Measurements from ENCODE around the gene BRI3BP.

BRI3BP gene

DNA sequence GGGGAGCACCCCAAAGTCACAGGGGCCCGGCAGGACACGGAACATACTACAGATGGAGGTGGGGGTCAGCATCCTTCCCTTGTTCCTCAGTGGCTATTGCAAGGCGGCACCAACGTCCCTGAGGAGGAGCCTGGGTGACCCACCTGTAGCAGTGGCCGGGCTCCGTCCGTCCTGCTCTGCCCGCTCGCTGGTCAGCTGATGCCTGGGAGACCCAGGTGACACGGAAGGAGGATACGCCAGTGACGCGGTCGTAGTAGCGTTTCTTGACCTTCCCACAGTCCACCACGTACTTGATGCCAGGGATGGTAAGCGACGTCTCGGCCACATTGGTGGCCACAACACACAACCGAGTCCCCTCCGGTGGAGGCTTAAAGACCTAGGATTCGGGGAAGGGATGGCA lies 29.2 kb upstream of the BRI3BP start:
- no peak for TF ChIP-seq ZNF274 (IDR thresholded peaks at IDR 0.05; ENCODE audit: low read depth, low read length)
- TF ChIP-seq YY1 (IDR thresholded peaks at IDR 0.05; ENCODE audit: insufficient read depth, insufficient read length): no peak
- no peak for TF ChIP-seq SUZ12 (IDR thresholded peaks at IDR 0.05; ENCODE audit: extremely low read depth, insufficient read depth, insufficient read length)
- Histone ChIP-seq H3K4me1 (ENCODE audit: insufficient read depth, insufficient read length) (no peaks in the 10 kb centered on the region), H3K4me3 (ENCODE audit: insufficient read length, low read depth) (no peak overlapping the region), H3K36me3 (ENCODE audit: insufficient read depth, insufficient read length, low read length) (peaks cover 85% of the 10 kb centered on the region), H3K9ac (ENCODE audit: insufficient read length, low read depth) (no peak overlapping the region), H3K27me3 (ENCODE audit: insufficient read depth, insufficient read length) (no peaks in the 10 kb centered on the region), H3K9me3 (ENCODE audit: insufficient read depth, low read length) (no peaks in the 10 kb centered on the region)
- DNase-seq (ENCODE audit: low read depth, low spot score): no peak

- Histone ChIP-seq H3K4me1 (ENCODE audit: insufficient read depth, insufficient read length) (no peaks in the 10 kb centered on the region), H3K9ac (ENCODE audit: insufficient read length, low read depth) (no peak overlapping the region), H3K27me3 (ENCODE audit: insufficient read depth, insufficient read length) (no peaks in the 10 kb centered on the region), H3K4me3 (ENCODE audit: insufficient read length, low read depth) (no peak overlapping the region), H3K36me3 (ENCODE audit: insufficient read depth, insufficient read length, low read length) (peaks cover 86% of the 10 kb centered on the region), H3K9me3 (ENCODE audit: insufficient read depth, low read length) (no peaks in the 10 kb centered on the region)
- DNase-seq (ENCODE audit: low read depth, low spot score): no peak
- TF ChIP-seq SUZ12 (IDR thresholded peaks at IDR 0.05; ENCODE audit: extremely low read depth, insufficient read depth, insufficient read length) (no peak), ZNF274 (IDR thresholded peaks at IDR 0.05; ENCODE audit: low read depth, low read length) (no peak), YY1 (IDR thresholded peaks at IDR 0.05; ENCODE audit: insufficient read depth, insufficient read length) (no peak)
Measured at GRCh38 chr12:124964836-124965462, 28.5 kb upstream of the BRI3BP start.

DNA sequence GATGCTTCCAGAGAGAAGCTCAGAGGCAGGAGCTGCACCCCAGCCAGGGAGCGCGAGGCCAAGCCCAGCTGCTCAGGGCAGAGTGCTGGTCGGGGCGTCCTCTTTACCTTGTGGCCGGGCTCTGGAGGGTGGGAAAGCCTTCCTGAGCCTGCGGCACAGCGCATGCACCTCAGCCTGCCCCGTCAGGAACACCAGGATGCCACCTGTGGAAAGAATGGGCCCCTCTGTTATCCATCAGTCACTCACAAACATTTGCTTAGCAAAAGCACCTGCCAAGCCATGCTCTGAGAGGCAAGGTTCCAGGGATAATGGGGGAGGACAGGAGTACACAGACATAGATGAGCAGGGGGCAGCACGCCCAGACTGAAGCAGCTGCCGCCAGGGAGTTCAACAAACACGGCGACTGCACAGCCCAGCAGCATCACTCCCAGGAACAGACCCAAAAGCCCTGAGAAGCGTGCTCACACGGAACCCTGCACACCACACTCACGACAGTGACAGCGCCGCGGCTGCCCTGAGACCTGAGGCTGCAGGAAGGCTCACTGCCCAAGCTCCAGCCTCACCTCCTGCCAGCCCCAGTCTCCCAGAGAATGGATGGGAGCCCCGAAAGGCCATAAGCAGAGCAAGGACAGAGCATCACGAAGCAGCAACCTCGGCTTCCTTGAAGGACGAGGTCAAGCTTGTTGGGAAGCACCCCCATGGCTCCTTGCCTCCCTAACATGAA lies 26.3 kb upstream of the BRI3BP start:
- no peak overlapping the region for H3K4me3 ChIP-seq (ENCODE audit: insufficient read length, low read depth)
- H3K9me3 ChIP-seq (ENCODE audit: insufficient read depth, low read length): no peaks in the 10 kb centered on the region
- H3K27me3 ChIP-seq (ENCODE audit: insufficient read depth, insufficient read length): no peaks in the 10 kb centered on the region
- no peaks in the 10 kb centered on the region for H3K4me1 ChIP-seq (ENCODE audit: insufficient read depth, insufficient read length)
- peaks cover 90% of the 10 kb centered on the region for H3K36me3 ChIP-seq (ENCODE audit: insufficient read depth, insufficient read length, low read length)
- H3K9ac ChIP-seq (ENCODE audit: insufficient read length, low read depth): no peak overlapping the region
- DNase-seq (ENCODE audit: low read depth, low spot score): no peak
- TF ChIP-seq ZNF274 (IDR thresholded peaks at IDR 0.05; ENCODE audit: low read depth, low read length): no peak

- H3K4me3 ChIP-seq (ENCODE audit: insufficient read length, low read depth): no peak overlapping the region
- DNase-seq (ENCODE audit: low read depth, low spot score): no peak
- H3K27me3 ChIP-seq (ENCODE audit: insufficient read depth, insufficient read length): no peaks in the 10 kb centered on the region
- no peak overlapping the region for H3K9ac ChIP-seq (ENCODE audit: insufficient read length, low read depth)
- no peaks in the 10 kb centered on the region for H3K9me3 ChIP-seq (ENCODE audit: insufficient read depth, low read length)
- peaks cover 87% of the 10 kb centered on the region for H3K36me3 ChIP-seq (ENCODE audit: insufficient read depth, insufficient read length, low read length)
- H3K4me1 ChIP-seq (ENCODE audit: insufficient read depth, insufficient read length): no peaks in the 10 kb centered on the region
- TF ChIP-seq ZNF274 (IDR thresholded peaks at IDR 0.05; ENCODE audit: low read depth, low read length): no peak
- no peak for TF ChIP-seq YY1 (IDR thresholded peaks at IDR 0.05; ENCODE audit: insufficient read depth, insufficient read length)
- TF ChIP-seq SUZ12 (IDR thresholded peaks at IDR 0.05; ENCODE audit: extremely low read depth, insufficient read depth, insufficient read length): no peak
Measured at GRCh38 chr12:124968656-124969055, 24.8 kb upstream of the BRI3BP start.

DNA sequence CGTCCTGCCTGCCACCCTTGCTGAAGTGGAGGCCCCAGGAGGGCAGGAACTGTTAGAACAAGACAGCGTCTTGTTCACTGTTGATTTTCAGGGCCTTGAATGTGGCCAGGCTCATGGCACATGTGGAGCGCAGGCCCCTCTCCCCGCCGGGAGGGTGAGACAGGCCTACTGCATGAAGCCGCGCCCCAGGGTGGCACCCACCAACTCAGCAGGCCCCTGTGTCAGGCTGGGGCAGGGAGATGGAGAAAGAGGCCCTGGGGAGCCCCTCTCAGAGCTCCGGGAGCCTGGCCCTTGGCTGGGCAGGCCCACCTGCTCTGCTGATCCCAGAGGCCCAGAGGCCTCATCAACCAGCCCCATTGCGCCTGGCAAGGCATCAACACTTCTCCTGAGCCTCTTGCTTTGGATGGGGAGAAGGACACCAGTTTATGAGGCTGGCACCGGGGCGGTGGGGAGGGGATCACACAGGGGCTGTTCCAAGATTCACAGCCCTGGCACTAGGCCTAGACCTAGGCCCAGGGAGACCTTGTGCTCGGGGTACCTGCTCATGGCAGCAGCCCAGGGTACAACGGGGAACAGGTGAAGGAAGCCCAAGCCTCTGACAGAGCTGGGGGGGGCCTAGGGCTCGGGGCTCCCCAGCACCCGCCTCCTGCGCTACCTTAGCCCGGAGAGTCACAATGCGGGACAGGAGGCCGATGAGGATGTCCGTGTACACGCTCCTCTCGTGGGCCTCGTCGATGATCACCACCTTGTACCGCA lies 22.6 kb upstream of the BRI3BP start:
- H3K27me3 ChIP-seq (ENCODE audit: insufficient read depth, insufficient read length): no peaks in the 10 kb centered on the region
- H3K4me3 ChIP-seq (ENCODE audit: insufficient read length, low read depth): no peak overlapping the region
- no peak for DNase-seq (ENCODE audit: low read depth, low spot score)
- H3K9ac ChIP-seq (ENCODE audit: insufficient read length, low read depth): no peak overlapping the region
- TF ChIP-seq ZNF274 (IDR thresholded peaks at IDR 0.05; ENCODE audit: low read depth, low read length) (no peak), SUZ12 (IDR thresholded peaks at IDR 0.05; ENCODE audit: extremely low read depth, insufficient read depth, insufficient read length) (no peak), YY1 (IDR thresholded peaks at IDR 0.05; ENCODE audit: insufficient read depth, insufficient read length) (no peak)
- no peaks in the 10 kb centered on the region for H3K9me3 ChIP-seq (ENCODE audit: insufficient read depth, low read length)
- no peaks in the 10 kb centered on the region for H3K4me1 ChIP-seq (ENCODE audit: insufficient read depth, insufficient read length)
- peaks cover 87% of the 10 kb centered on the region for H3K36me3 ChIP-seq (ENCODE audit: insufficient read depth, insufficient read length, low read length)

DNA sequence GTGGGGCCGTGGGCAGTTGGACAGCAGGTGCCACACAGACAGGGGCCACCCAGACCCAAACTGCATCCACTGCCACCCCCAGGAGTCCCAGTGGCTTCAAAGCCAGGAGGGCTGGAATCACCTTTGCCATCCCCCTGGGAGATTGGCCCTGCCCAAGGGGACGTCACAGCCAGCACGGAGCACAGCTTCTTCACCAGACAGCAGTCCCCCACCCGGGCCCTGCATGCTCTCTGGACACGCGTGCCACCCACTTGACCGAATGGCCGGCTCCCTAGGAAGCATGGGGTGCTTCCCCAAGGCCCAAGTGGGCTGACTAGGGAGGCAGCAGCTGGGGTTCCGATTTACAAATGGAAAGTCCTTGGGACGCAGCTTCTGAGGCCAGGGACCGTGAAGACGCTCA lies 21.8 kb upstream of the BRI3BP start:
- Histone ChIP-seq H3K9me3 (ENCODE audit: insufficient read depth, low read length) (no peaks in the 10 kb centered on the region), H3K36me3 (ENCODE audit: insufficient read depth, insufficient read length, low read length) (peaks cover 86% of the 10 kb centered on the region), H3K4me1 (ENCODE audit: insufficient read depth, insufficient read length) (no peaks in the 10 kb centered on the region), H3K4me3 (ENCODE audit: insufficient read length, low read depth) (no peak overlapping the region), H3K9ac (ENCODE audit: insufficient read length, low read depth) (no peak overlapping the region), H3K27me3 (ENCODE audit: insufficient read depth, insufficient read length) (no peaks in the 10 kb centered on the region)
- DNase-seq (ENCODE audit: low read depth, low spot score): no peak
- no peak for TF ChIP-seq YY1 (IDR thresholded peaks at IDR 0.05; ENCODE audit: insufficient read depth, insufficient read length)
- TF ChIP-seq ZNF274 (IDR thresholded peaks at IDR 0.05; ENCODE audit: low read depth, low read length): no peak
- TF ChIP-seq SUZ12 (IDR thresholded peaks at IDR 0.05; ENCODE audit: extremely low read depth, insufficient read depth, insufficient read length): no peak

DNA sequence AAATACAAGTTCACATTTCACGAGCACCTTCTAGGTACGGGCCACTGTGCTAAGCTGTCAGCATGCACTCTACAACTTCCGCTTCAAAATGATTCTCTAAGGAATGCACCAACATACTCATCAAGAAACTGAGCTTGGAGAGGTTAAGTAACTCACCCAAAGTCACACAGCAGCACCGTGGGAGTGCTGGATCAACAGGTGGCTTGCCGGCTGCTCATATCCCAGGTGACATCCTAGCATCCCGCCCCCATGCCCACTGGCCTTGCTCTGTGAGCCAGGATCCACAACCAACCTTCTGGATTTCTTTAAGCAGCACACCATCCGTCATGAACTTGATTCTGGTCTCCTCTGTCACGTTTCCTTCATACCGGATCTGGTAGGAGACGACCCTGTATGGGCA lies 21.2 kb upstream of the BRI3BP start:
- Histone ChIP-seq H3K9ac (ENCODE audit: insufficient read length, low read depth) (no peak overlapping the region), H3K36me3 (ENCODE audit: insufficient read depth, insufficient read length, low read length) (peaks cover 85% of the 10 kb centered on the region)
- TF ChIP-seq YY1 (IDR thresholded peaks at IDR 0.05; ENCODE audit: insufficient read depth, insufficient read length): no peak
- TF ChIP-seq SUZ12 (IDR thresholded peaks at IDR 0.05; ENCODE audit: extremely low read depth, insufficient read depth, insufficient read length): no peak
- TF ChIP-seq ZNF274 (IDR thresholded peaks at IDR 0.05; ENCODE audit: low read depth, low read length): no peak

More for the DNA sequence above, 21.2 kb upstream of the BRI3BP start:
- Histone ChIP-seq H3K4me1 (ENCODE audit: insufficient read depth, insufficient read length) (no peaks in the 10 kb centered on the region), H3K4me3 (ENCODE audit: insufficient read length, low read depth) (no peak overlapping the region), H3K9me3 (ENCODE audit: insufficient read depth, low read length) (no peaks in the 10 kb centered on the region), H3K27me3 (ENCODE audit: insufficient read depth, insufficient read length) (no peaks in the 10 kb centered on the region)
- no peak for DNase-seq (ENCODE audit: low read depth, low spot score)

Data from NT2/D1 (cell line).